ENCODE data around the gene MYL9. TPM values are rescaled to one million over a fixed set of nuclear protein-coding genes. Genes with fewer than 3 reads are reported as not detected.

MYL9 gene
- total and polyA plus RNA-seq, 8 donors, result 9.9 to 122 (median 31.7) TPM

- peak overlapping the region; percentile 63 to 84 (median 82) for H3K4me3 ChIP-seq
- no peak for FAIRE-seq
These were observed 32.6 kb downstream of the MYL9 start for GRCh38 chr20:36573798-36574365.

GRCh38 chr20:36574366-36575135 lies 33.2 kb downstream of the MYL9 start:
- Histone ChIP-seq H3K27me3 (no peaks in the 10 kb centered on the region), H3K4me1 (peaks cover 6% of the 10 kb centered on the region in 3 donors), H3K36me3 (peaks cover 0 to 7% (median 0%) of the 10 kb centered on the region in 3 donors), H3K27ac (peak overlapping the region; percentile 89 to 93 (median 90)), H3K4me3 (peak overlapping the region; percentile 63 to 84 (median 82)), H3K9me3 (no peaks in the 10 kb centered on the region)
- peak; percentile 44 to 60 (median 56) for ATAC-seq
- peak; percentile 63 to 85 (median 70) for DNase-seq
- FAIRE-seq, result no peak
- TF ChIP-seq CTCF (IDR thresholded peaks at IDR 0.05), result no peak
- intact Hi-C loops (cut with DNase I), result no loop called here
- 1 to 2% methylated on average over 50 to 64 of the region's 69 CpGs for WGBS, 2 donors

More at GRCh38 chr20:36573798-36574365, 32.6 kb downstream of the MYL9 start:
- ATAC-seq (peak; percentile 15 to 28 (median 20)), DNase-seq (peak in 5 of 6 donors; percentile 33 to 83 (median 56))
- H3K9me3 ChIP-seq, result no peaks in the 10 kb centered on the region
- TF ChIP-seq CTCF (IDR thresholded peaks at IDR 0.05), result no peak
- peaks cover 6% of the 10 kb centered on the region in 3 donors for H3K4me1 ChIP-seq
- no peaks in the 10 kb centered on the region for H3K27me3 ChIP-seq
- WGBS, 2 donors, result 1% methylated on average over 25 to 53 of the region's 53 CpGs
- H3K36me3 ChIP-seq, result peaks cover 0 to under 1% (median 0%) of the 10 kb centered on the region in 3 donors
- peak overlapping the region; percentile 89 to 93 (median 90) for H3K27ac ChIP-seq
- intact Hi-C loops (cut with DNase I), result no loop called here

- 19 to 26% methylated on average over 1 of the region's 1 CpG for WGBS, 2 donors
- H3K4me3 ChIP-seq, result peak overlapping the region in 1 of 4 donors; percentile 84
- FAIRE-seq (no peak), ATAC-seq (no peak), DNase-seq (no peak)
- intact Hi-C loops (cut with DNase I), result no loop called here
- peak overlapping the region; percentile 89 to 93 (median 90) for H3K27ac ChIP-seq
- H3K9me3 ChIP-seq, result no peaks in the 10 kb centered on the region
- H3K36me3 ChIP-seq, result peaks cover 0 to 19% (median 0%) of the 10 kb centered on the region in 3 donors
- no peak for TF ChIP-seq CTCF (IDR thresholded peaks at IDR 0.05)
- no peaks in the 10 kb centered on the region for H3K27me3 ChIP-seq
- peaks cover 6% of the 10 kb centered on the region in 3 donors for H3K4me1 ChIP-seq
These were observed 34.7 kb downstream of the MYL9 start for GRCh38 chr20:36576081-36576445.

- H3K36me3 ChIP-seq, result peaks cover 0 to 24% (median 0%) of the 10 kb centered on the region in 3 donors
- DNase-seq (no peak), ATAC-seq (no peak), FAIRE-seq (no peak)
- no peak for TF ChIP-seq CTCF (IDR thresholded peaks at IDR 0.05)
- H3K9me3 ChIP-seq, result no peaks in the 10 kb centered on the region
- peaks cover 6% of the 10 kb centered on the region in 3 donors for H3K4me1 ChIP-seq
- intact Hi-C loops (cut with DNase I), result no loop called here
- no peak overlapping the region for H3K27ac ChIP-seq
- WGBS, 2 donors, result 97 to 99% methylated on average over 15 of the region's 15 CpGs
- no peaks in the 10 kb centered on the region for H3K27me3 ChIP-seq
- no peak overlapping the region for H3K4me3 ChIP-seq
These were observed 37.2 kb downstream of the MYL9 start for GRCh38 chr20:36578356-36579041.
